Fibroblast of lung (primary cell): ENCODE results near the gene ECSCR.

ENCODE experiments used
- CTCF ChIP-seq, 2 donors: IDR thresholded peaks in 1 of 2; conservative IDR thresholded peaks in 1 of 2; 1 replicate in 1 of 2; 2 replicates in 1 of 2; pipeline ENCODE4 v1.5.1; 2011 to 2012; ENCODE audit warnings: low read length in 2 of 2, control low read depth in 1 of 2, inconsistent platforms in 1 of 2, low read depth in 1 of 2, mild to moderate bottlenecking in 1 of 2
- EZH2 ChIP-seq: IDR thresholded peaks from 2 replicates; pipeline ENCODE4 v1.5.1; 2012; ENCODE audit warnings: low read length, control low read depth, mild to moderate bottlenecking; ENCODE audit errors: missing control alignments

GRCh38 chr5:139470821-139471300, 8.3 kb upstream of the ECSCR start, which contains the start of gene SMIM33:
- TF ChIP-seq EZH2 (no peak), CTCF (conservative IDR thresholded peaks at IDR 0.05 in 1 of 2, IDR thresholded peaks at IDR 0.05 in 1 of 2; ENCODE audit: low read depth in 1 of 2, low read length in 2 of 2) (no peak)
